Measurements from ENCODE around the gene MICU1. TPM values are rescaled to one million over a fixed set of nuclear protein-coding genes. Genes with fewer than 3 reads are reported as not detected.

Gene MICU1
- total and polyA plus RNA-seq, 10 of the 15 experiments (the other 5 are each of a cell fraction or from before 2014, with no cell fraction given) = 18.2 to 36.4 (median 22.2) TPM

DNA sequence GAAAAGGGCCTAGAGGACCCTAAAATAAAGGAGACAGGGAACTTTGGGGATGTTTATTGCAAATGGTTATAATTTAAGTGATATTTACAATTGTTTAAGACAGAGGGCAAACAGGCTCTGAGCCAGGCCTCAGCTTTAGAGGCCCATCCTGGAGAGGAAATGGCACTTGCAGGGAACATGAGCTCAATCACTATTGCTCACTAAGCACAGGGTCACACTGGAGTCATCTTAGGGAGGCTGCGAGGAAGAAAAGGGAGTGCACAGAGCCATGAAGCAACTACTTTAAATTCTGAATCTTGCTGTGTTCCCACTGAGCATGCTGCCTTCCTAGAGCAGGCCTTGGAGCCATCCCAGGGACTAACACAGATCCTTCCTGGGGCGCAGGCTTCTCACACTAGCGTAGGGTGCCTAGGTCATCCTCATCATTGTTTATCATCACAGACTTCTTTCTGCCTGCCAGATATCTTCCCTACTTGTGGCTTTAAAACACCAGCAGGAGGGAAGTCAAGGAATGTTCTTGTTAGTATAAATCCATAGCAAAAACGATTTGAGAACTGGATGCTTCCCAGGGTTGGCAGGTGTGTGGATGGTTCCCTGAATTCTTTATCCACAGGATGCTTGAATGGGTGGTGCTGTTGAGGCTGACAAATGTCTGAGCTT lies 258.4 kb downstream of the MICU1 start:
- TF ChIP-seq, protein P1, sequence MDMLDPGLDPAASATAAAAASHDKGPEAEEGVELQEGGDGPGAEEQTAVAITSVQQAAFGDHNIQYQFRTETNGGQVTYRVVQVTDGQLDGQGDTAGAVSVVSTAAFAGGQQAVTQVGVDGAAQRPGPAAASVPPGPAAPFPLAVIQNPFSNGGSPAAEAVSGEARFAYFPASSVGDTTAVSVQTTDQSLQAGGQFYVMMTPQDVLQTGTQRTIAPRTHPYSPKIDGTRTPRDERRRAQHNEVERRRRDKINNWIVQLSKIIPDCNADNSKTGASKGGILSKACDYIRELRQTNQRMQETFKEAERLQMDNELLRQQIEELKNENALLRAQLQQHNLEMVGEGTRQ (IDR thresholded peaks at IDR 0.05; ENCODE audit: borderline replicate concordance, low read depth, low read length) = no peak
- TF ChIP-seq IKZF2 (IDR thresholded peaks at IDR 0.05) (no peak), CHD1 (IDR thresholded peaks at IDR 0.05; ENCODE audit: low read depth, low read length) (no peak), EGR1 (IDR thresholded peaks at IDR 0.05; ENCODE audit: borderline replicate concordance in 1 of 2, low read depth in 2 of 2, low read length in 2 of 2) (no peak), SP1 (IDR thresholded peaks at IDR 0.05; ENCODE audit: low read depth, low read length) (no peak), BRCA1 (IDR thresholded peaks at IDR 0.05; ENCODE audit: low read depth, low read length) (no peak), ZNF217 (IDR thresholded peaks at IDR 0.05) (no peak), TCF3 (IDR thresholded peaks at IDR 0.05; ENCODE audit: borderline replicate concordance, insufficient read depth, low read depth, low read length) (no peak), ZSCAN29 (IDR thresholded peaks at IDR 0.05) (no peak), IKZF1 (conservative IDR thresholded peaks at IDR 0.05) (no peak), KAT2A (conservative IDR thresholded peaks at IDR 0.05; ENCODE audit: control insufficient read depth, low read depth, low read length) (no peak), TCF7 (IDR thresholded peaks at IDR 0.05; ENCODE audit: borderline replicate concordance) (no peak), RAD21 (IDR thresholded peaks at IDR 0.05; ENCODE audit: insufficient read depth, low read depth, low read length) (no peak), ZNF207 (IDR thresholded peaks at IDR 0.05; ENCODE audit: borderline replicate concordance) (no peak), BCL11A (IDR thresholded peaks at IDR 0.05; ENCODE audit: low read depth, low read length) (no peak), MXI1 (IDR thresholded peaks at IDR 0.05; ENCODE audit: low read depth, low read length) (no peak), NFXL1 (IDR thresholded peaks at IDR 0.05; ENCODE audit: borderline replicate concordance) (no peak), PAX5 (IDR thresholded peaks at IDR 0.05; ENCODE audit: borderline replicate concordance, low read depth, low read length) (no peak), EP300 (IDR thresholded peaks at IDR 0.05; ENCODE audit: borderline replicate concordance in 1 of 2, control insufficient read depth in 1 of 2, low read depth in 2 of 2, low read length in 2 of 2) (no peak)
- TF ChIP-seq, protein P2, sequence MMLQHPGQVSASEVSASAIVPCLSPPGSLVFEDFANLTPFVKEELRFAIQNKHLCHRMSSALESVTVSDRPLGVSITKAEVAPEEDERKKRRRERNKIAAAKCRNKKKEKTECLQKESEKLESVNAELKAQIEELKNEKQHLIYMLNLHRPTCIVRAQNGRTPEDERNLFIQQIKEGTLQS (IDR thresholded peaks at IDR 0.05; ENCODE audit: borderline replicate concordance, extremely low read depth, low read depth, low read length) = no peak
- no peaks in the 10 kb centered on the region for H3K9me3 ChIP-seq (replicated peaks; ENCODE audit: control insufficient read depth, insufficient read depth, low read length)
- no peak overlapping the region for H3K4me2 ChIP-seq (ENCODE audit: control insufficient read depth, insufficient read depth)
- ChIA-PET RAD21 (ENCODE audit: unreplicated experiment) (interaction anchor here (4.4 kb wide), 1 partner anchor 467 kb away, joined by 32 read pairs; no protein-coding TSS in a partner anchor), SMC1A (ENCODE audit: uncharacterized antibody, unreplicated experiment) (interaction anchor here (1.0 kb wide), 1 partner anchor 482 kb away, joined by 3 read pairs; no protein-coding TSS in a partner anchor), CTCF (interaction anchor here (0.8 kb wide), 1 partner anchor 467 kb away, joined by 3 read pairs; no protein-coding TSS in a partner anchor), POLR2A (no interaction called here)
- DNase-seq (ENCODE audit: low read depth, low spot score) (no peak), FAIRE-seq (no peak), ATAC-seq (no peak)
- no peak overlapping the region for H3K4me3 ChIP-seq
- no peak overlapping the region for H2AFZ ChIP-seq (ENCODE audit: control insufficient read depth, low read depth, low read length)
- no peaks in the 10 kb centered on the region for H4K20me1 ChIP-seq (ENCODE audit: control insufficient read depth, insufficient read depth)
- intact Hi-C loops (cut with micrococcal nuclease; ENCODE audit: unreplicated experiment) (no loop called here), in situ Hi-C loops (cut with MboI) (loop anchor here (10.0 kb wide), 1 partner anchor 797 kb away; the partner anchor contains the start of genes ECD and FAM149B1)
- BruUV-seq (replicated peaks) = TSS peak; percentile 66
- no peak overlapping the region for H3K27ac ChIP-seq (ENCODE audit: control insufficient read depth, insufficient read depth)
- no peaks in the 10 kb centered on the region for H3K27me3 ChIP-seq (replicated peaks in 1 of 2; ENCODE audit: control insufficient read depth in 2 of 2, insufficient read depth in 2 of 2, low read length in 1 of 2)
- H3K36me3 ChIP-seq (ENCODE audit: control insufficient read depth in 2 of 2, insufficient read depth in 2 of 2, low read length in 1 of 2) = no peaks in the 10 kb centered on the region
- H3K79me2 ChIP-seq (ENCODE audit: control insufficient read depth, insufficient read depth, low read length) = no peaks in the 10 kb centered on the region
- no peak overlapping the region for H3K9ac ChIP-seq (ENCODE audit: control insufficient read depth, insufficient read depth, low read length)
- 96% methylated on average over 4 of the region's 4 CpGs for WGBS (ENCODE audit: insufficient coverage, insufficient replicate concordance, low lambda C conversion rate, missing lambda C conversion rate)
- peaks cover 3% of the 10 kb centered on the region for H3K4me1 ChIP-seq (ENCODE audit: control insufficient read depth, insufficient read depth, low read length)

Data from GM12878 (cell line).